Fibroblast of peridontal ligament (primary cell): ENCODE measurements around the gene POLR3E.
"Not testable (repeated sequence)": the region's sequence is repeated elsewhere in the genome, so short reads cannot be mapped to it uniquely, and the experiment has no call there.

Experiments used
- DNase-seq: peaks from one replicate; pipeline ENCODE4 v3.0.0-alpha.2; 2010; ENCODE audit errors: extremely low read depth

Gene POLR3E

DNA sequence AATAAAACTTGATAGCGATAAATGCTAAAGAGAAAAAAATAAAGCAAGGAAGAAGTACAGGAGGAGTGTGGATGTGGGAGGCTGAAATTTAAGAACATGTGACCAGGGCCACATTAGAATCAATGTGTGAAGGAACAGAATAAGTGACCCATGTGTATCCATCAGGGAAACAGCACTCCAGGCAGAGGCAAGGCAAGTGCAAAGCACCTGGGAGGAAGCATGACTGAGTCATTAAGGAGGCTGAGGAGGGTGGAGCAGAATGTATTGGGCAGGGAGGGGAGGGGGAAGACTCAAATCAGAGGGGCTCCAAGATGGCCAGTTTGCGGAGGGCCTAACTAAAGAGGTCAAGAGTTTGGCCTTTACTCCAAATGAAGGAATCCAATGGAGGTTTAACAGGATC lies 69.2 kb downstream of the POLR3E start:
- no peak for DNase-seq

GRCh38 chr16:22366889-22367288 lies 69.7 kb downstream of the POLR3E start:
- DNase-seq, result no peak

DNA sequence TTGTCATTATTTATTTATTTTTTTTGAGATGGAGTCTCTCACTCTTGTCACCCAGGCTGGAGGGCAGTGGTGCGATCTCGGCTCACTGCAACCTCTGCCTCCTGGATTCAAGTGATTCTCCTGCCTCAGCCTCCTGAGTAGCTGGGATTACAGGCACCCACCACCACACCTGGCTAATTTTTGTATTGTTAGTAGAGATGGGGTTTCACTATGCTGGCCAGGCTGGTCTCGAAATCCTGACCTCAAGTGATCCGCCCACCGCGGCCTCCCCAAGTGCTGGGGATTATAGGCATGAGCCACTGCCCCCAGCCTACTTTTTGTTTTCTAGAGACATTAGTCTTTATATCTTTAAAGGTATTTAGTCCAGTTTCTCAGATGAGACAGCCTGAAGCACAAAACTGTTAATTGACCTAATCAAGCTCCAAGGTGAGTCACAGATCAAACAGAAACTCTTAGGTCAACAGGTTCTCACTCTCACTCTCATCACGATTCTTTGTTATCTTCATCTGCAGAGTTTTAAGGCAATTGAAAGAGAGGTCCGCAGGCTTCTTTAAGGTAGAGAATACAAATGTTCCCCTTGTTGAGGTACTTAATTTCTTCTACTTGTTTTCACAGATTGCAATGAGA lies 71.1 kb downstream of the POLR3E start:
- DNase-seq, result not testable (repeated sequence)

DNA sequence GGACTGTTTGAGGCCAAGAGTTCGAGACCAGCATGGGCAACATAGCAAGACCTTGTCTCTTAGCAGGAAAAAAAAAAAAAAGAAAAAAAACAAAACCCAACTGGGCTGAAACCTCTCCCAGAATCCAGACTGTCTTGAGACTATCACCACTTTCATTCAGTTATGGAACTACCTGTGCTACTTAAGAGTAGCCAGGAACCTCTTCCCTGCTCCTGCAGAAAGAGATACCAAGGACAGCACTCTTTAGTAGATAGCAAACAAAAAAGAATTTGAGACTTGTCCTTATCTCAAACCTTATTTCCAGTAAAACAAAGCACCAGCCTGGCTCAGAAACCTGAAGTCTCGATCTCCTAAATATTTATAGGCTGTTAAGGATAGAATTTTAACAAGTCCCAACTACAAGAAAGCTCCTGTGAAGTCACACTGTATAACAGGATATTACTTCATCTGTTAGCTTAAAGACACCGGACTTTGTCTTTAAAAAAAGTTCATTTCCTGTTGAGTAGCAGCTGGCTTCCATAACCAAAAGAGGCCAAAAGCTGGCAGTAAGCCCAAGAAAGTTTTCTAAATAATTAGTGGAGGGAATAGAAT lies 72.1 kb downstream of the POLR3E start:
- DNase-seq, result peak; percentile 57

DNA sequence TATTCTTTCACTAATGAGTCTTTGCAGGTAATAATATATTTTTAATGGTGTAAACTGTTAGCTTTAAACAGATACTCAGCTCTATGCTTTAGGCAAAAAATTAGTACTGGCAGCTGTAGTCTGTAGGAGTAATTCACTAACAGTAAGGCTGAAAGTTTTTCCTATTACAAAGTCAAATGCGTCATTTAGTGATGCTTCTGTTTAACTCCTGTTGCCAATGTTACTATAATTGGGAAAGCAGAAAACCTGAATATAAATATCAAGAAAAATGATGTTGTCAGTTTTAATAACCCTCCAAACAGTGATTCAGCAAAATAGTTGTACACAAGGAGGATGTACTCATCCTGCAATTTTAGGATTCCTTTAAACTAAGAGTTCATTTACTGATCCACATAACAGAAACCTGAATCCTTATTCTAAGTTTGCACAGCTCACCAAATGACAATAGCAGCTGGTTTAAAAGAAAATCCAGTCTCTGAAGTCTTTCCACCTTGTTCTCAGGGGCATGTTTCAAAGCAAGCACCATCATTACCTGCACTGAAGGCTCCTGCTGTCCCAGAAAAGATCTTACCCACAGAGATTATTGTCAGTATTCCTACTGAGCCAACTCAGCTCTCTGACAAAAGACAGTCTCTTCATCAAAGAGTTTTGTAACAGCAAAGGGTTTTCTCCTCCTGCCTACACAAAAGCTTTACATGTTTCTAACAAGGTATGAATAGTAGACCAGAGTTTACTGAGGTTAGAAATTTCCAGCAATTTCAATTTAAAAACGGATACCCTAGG lies 73.0 kb downstream of the POLR3E start:
- peak; percentile 86 for DNase-seq

DNA sequence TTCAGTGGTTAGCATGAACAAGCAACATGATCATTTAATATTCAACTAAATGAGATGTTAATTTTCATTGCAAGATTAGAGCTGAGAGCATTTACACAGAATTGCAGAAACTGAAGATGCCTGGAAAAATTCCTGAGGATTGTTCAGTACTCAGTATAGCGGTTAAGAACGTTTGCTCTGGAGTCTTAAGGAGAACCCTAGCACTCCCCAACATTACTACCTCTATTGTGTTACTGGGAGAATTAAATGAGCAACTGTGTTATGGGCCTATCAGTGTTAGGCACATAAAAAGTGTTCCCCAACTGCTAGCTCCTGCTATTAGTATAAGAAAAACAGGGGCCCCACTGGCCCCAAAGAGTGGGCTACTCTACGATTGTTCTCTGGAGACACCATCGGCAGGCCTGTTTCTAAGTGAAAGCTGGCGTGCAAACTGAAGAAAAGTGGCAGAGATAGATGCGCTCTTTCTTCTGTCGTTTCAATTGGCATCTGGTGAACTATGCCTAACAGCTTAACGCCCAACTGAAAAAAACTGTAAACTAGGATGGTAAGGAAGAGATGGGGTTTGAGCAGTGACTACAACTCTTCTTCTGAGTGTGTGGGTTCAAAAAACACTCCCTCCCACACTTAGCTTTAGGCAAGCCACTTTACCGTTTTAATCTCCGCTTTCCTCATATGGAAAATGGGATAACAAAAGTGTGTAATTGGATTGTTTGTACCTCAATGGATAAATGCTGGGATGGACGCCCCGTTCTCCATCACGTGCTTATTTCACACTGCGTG lies 75.9 kb downstream of the POLR3E start:
- peak; percentile 18 for DNase-seq

DNA sequence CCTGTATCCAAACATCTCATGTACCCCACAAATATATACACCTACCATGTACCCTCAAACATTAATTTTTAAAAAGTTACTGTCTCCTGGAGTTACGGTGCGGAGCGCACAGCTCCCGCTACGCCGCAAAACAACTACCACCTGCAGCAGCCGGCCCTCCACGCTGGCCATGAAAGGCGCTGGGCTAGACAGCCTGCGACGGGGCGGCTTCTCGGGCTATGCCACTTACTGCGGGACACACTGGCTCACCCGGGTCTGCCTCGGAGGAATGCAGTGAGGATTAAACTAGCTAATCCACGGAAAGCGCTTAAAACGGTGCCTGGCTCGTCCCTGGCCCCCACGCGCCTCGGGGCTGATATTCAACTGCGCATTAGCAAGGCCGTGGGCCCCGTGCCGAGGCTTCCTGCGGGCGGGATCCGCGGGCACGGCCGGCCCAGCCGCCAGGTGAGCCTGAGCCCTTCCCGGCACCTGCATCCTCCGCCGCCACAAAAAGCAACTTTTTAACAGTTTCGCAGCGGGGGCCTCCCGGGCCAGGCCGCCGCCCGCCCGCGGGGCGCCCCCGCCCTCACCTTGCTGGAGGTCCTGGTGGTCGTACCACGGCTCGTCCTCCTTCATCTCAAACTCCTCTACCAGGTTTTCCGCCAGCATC lies 76.6 kb downstream of the POLR3E start:
- DNase-seq, result peak; percentile 24

DNA sequence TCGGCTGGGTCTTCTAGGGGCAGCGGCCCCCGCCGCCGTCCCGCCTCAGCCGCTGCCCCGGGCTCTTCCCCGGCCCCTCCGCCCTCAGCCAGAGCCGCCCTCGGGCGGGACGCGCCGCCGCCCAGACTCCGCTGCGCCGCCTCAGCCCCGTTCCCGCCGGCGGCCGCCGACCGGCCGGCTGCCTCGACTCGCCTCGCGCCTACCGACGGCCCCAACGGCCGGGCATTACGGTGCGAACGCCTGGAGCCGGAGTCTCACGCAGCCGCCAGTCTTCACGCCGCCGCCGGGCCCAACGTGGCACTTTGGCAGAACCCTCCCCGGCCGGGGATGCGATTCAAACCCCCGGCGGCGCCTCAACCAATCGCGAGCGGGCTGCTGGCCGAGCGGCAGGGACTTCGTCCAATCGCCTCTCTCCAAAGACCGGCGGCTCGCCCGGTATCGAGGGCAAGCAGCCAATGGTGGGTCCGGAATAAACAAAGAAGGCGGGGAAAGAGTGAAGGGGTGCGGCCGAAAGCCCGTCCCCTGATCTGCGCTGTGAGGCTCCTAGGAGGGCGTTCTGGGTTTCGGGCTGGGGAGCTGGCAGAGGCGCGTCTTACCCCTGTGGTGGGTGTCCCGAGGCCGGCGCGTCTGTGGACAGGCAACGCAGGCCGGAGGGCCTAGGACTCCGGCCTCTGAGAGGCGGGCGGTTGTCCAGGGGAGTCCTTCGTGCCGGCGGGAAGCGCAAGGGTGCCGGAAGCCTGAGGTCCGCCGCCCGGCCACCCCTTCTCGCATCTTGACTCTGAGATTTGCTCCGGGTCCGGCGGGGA lies 77.3 kb downstream of the POLR3E start, which contains the start of gene CDR2:
Gene CDR2, minus strand, starts transcription at position 309 of the 806 bp plus-strand sequence. CDS start 310 bp downstream, outside the sequence.
- peak; percentile 95 for DNase-seq

DNA sequence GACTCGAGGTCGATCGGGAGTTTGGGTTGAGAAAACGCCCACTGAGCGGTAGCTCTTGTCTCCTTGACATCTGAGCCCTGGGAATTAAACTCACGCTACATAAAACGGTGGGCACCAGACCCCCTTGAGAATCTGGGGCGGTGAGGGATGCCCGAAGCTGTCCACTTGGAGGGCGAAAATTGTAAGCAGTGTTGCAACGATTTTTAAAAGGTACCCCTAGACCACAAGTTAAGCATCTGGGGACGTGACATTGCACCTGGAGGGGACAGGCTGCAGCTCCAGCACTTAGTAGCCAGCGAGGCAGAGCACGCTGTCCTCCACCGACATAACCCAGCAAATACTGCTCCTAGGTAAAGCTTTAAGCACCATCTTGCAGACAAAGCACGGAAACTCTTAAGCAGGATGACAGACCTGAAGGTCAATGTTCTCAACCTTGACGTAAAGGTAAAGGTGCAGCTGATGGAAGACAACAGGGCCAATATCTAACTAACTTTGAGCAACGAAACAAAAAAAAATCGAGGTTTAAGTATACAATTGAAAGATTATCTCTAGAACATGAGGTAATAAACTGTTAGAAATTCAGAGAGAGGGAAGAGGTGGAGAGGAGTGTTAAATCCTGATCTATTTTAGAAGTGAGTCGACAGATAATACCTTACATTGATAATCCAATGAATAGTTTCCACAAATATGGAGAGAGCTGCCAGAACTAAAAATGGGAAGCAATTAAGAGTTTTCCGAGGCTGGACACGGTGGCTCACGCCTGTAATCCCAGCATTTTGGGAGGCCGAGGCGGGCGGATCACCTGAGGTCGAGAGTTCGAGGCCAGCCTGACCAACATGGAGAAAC lies 78.1 kb downstream of the POLR3E start:
- DNase-seq, result no peak

DNA sequence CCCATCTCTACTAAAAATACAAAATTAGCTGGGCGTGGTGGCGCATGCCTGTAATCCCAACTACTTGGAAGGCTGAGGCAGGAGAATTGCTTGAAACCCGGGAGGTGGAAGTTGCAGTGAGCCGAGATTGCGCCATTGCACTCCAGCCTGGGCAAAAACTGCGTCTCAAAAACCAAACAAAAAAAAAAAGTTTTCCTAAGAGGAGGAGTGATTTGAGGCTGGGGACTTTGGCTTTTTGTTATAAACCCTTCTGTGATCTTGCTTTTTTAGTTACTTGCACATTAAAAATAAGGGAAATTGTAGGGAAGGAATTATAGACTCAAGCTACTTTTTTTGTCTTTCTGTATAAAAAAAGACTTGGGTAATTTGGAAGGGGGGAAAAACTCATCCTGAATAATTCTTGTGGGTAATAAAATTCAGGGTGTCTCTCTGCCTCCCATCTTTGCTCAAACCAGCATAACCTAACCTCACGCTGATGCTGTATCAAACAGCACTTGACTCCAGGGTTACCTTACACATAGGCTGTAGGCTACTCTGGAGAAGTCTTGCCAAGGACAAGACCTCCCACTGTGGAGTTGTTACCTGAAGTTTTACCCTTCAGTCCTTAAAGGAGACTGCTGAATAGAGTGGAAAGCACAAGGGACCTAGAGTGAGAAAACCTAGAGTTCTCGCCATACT lies 78.9 kb downstream of the POLR3E start:
- DNase-seq, result no peak

GRCh38 chr16:22379656-22380055 lies 82.4 kb downstream of the POLR3E start:
- DNase-seq, result no peak

DNA sequence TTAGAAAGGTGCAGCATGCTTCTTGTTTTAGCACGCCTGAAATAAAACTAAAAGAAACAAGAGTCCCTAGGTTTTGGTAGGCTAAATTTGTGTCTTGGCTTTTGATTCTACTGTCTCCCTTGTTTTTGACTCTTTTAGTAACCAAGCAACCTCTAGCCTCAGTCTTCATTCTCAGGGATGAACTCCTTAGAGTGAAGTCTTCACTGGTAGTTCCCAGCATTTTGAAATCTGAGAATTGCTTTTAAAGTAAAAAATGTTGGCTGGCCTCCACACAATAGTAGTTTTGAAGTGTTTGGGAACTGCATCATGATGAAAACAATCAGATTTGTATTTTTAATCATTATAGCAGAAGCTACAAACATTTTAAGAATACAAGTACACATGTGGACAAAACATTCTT lies 83.3 kb downstream of the POLR3E start:
- DNase-seq, result peak; percentile 77

GRCh38 chr16:22381392-22381791 lies 84.2 kb downstream of the POLR3E start:
- DNase-seq, result no peak

DNA sequence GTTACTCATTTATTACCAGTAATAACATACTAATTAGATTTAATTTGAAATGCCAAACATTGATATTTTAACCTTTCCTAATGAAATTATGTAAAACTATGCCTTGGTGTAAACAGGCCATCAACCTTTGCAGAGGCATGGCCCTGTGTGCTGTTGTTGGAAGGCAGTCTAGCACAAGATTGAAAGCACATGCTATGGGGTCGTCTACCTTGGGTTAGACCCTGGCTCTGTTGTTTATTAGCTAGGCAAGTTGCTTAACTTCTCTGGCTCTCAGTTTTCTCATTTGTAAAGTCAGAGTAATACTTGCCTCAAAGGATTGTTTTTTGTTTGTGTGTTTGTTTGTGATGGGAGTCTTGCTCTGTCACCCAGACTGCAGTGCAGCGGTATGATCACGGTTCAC lies 86.6 kb downstream of the POLR3E start:
- DNase-seq, result no peak
